ENCODE data around the gene STT3B.
A peak's percentile ranks its signal among the peaks of the same experiment; 100 is the strongest.

DNA sequence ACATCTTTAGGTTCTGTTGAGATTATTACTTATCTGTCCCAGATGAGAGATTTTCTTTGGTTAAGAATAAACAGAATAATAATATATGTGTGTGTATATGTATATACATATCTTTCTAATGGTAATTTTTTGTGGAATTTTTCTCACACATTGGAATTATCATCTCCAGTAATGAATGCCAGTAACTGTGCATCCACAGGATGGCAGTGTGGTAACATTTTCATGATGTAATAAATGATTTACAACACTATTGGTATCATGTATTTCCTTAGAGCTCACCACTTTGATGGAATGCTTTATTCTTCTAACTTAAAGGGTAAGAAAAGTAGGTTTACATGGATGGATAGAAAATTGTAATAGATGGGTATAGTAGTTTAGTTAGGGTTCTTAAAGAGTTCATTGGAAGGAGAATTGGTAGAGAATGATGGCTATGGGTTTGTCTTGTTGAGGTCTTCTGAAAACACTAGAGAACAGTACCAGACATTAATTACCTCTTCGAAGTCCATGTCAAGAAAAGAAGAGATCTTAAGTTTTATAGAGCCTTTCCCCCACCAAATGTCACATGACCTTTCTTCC, 78.1 kb downstream of the STT3B start:
- TF ChIP-seq, protein P1, sequence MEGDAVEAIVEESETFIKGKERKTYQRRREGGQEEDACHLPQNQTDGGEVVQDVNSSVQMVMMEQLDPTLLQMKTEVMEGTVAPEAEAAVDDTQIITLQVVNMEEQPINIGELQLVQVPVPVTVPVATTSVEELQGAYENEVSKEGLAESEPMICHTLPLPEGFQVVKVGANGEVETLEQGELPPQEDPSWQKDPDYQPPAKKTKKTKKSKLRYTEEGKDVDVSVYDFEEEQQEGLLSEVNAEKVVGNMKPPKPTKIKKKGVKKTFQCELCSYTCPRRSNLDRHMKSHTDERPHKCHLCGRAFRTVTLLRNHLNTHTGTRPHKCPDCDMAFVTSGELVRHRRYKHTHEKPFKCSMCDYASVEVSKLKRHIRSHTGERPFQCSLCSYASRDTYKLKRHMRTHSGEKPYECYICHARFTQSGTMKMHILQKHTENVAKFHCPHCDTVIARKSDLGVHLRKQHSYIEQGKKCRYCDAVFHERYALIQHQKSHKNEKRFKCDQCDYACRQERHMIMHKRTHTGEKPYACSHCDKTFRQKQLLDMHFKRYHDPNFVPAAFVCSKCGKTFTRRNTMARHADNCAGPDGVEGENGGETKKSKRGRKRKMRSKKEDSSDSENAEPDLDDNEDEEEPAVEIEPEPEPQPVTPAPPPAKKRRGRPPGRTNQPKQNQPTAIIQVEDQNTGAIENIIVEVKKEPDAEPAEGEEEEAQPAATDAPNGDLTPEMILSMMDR (optimal IDR thresholded peaks at IDR 0.05 in 1 of 3, IDR thresholded peaks at IDR 0.05 in 1 of 3, conservative IDR thresholded peaks at IDR 0.05 in 1 of 3; ENCODE audit: extremely low read depth in 1 of 3, insufficient read depth in 2 of 3, low read length in 3 of 3), result peak in 2 of 3 experiments; percentile 18 to 51
- no peak for TF ChIP-seq EZH2 (IDR thresholded peaks at IDR 0.05; ENCODE audit: low read length)

Data from keratinocyte (primary cell).